Fibroblast of gingiva (primary cell): Measurements from ENCODE around the gene TCEANC2.
"Not testable (repeated sequence)": the region's sequence is repeated elsewhere in the genome, so short reads cannot be mapped to it uniquely, and the experiment has no call there.

Source experiments
- DNase-seq: peaks from one replicate; pipeline ENCODE4 v3.0.0-alpha.2; 2011; ENCODE audit warnings: low read depth

The TCEANC2 gene

GRCh38 chr1:54027848-54028247, 25.6 kb upstream of the TCEANC2 start:
- DNase-seq = no peak

GRCh38 chr1:54028306-54029251, 24.8 kb upstream of the TCEANC2 start:
- DNase-seq = no peak

- DNase-seq = peak; percentile 7
Measured at GRCh38 chr1:54037476-54037875, 15.9 kb upstream of the TCEANC2 start.

GRCh38 chr1:54041806-54042205, 11.6 kb upstream of the TCEANC2 start:
- no peak for DNase-seq

GRCh38 chr1:54045496-54045895, 7.9 kb upstream of the TCEANC2 start:
- no peak for DNase-seq

GRCh38 chr1:54046671-54047383, 6.6 kb upstream of the TCEANC2 start:
- no peak for DNase-seq

- DNase-seq = no peak
Measured at GRCh38 chr1:54047384-54048305, 5.8 kb upstream of the TCEANC2 start.

- not testable (repeated sequence) for DNase-seq
Measured at GRCh38 chr1:54050435-54050834, 3.0 kb upstream of the TCEANC2 start.

- DNase-seq = no peak
Measured at GRCh38 chr1:54051933-54052430, 1.4 kb upstream of the TCEANC2 start.

- peak; percentile 49 for DNase-seq
Measured at GRCh38 chr1:54052431-54052933, 926 bp upstream of the TCEANC2 start.

GRCh38 chr1:54053745-54054437, 483 bp downstream of the TCEANC2 start:
- DNase-seq = peak; percentile 46

- DNase-seq = no peak
Measured at GRCh38 chr1:54054438-54054749, 986 bp downstream of the TCEANC2 start.

- no peak for DNase-seq
Measured at GRCh38 chr1:54064299-54064698, 10.9 kb downstream of the TCEANC2 start.

- DNase-seq = no peak
Measured at GRCh38 chr1:54069791-54070170, 16.4 kb downstream of the TCEANC2 start.

GRCh38 chr1:54070171-54070837, 16.9 kb downstream of the TCEANC2 start:
- DNase-seq = peak; percentile 46

- no peak for DNase-seq
Measured at GRCh38 chr1:54077359-54077758, 24.0 kb downstream of the TCEANC2 start.

- no peak for DNase-seq
Measured at GRCh38 chr1:54080598-54081049, 27.2 kb downstream of the TCEANC2 start.

GRCh38 chr1:54081306-54082270, 28.2 kb downstream of the TCEANC2 start:
- DNase-seq = peak; percentile 39

GRCh38 chr1:54084794-54085193, 31.4 kb downstream of the TCEANC2 start:
- no peak for DNase-seq
